ENCODE results near the gene LRP2. TPM values are rescaled to one million over a fixed set of nuclear protein-coding genes. Genes with fewer than 3 reads are reported as not detected.

The LRP2 gene
- total and polyA plus RNA-seq, 4 donors = 0.19 to 5.7 (median 0.40) TPM

DNA sequence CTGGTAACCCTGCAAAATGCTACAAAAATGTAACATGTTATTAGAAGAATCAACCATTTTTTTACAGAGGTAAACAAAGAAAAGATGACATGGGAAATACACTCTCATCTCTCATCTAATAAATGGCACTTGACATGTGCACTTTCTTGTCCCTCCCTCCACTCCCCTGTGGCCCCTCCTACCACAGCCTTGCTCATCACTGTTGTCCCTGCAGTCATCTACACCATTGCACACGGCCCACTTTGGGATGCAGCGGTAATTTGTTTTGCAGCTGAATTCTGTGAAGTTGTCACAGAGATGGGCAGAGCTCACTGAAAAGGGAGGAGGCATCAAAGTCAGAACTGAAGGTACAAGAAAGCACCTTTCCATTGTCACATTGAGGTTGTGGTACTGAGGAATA lies 189.4 kb downstream of the LRP2 start:
- no peak for TF ChIP-seq SP1 (IDR thresholded peaks at IDR 0.05)
- TF ChIP-seq EGR1 (IDR thresholded peaks at IDR 0.05; ENCODE audit: low read depth in 2 of 2) = no peak
- no peak for TF ChIP-seq RXRA (IDR thresholded peaks at IDR 0.05)
- TF ChIP-seq, protein P1, sequence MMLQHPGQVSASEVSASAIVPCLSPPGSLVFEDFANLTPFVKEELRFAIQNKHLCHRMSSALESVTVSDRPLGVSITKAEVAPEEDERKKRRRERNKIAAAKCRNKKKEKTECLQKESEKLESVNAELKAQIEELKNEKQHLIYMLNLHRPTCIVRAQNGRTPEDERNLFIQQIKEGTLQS (IDR thresholded peaks at IDR 0.05) = no peak
- TF ChIP-seq JUND (IDR thresholded peaks at IDR 0.05) = no peak
- TF ChIP-seq FOXA2 (IDR thresholded peaks at IDR 0.05) = no peak
- TF ChIP-seq NR2F2 (IDR thresholded peaks at IDR 0.05) = no peak
- TF ChIP-seq FOXA1 (IDR thresholded peaks at IDR 0.05) = no peak
- no peak for TF ChIP-seq HNF4A (conservative IDR thresholded peaks at IDR 0.05)
- no peak for TF ChIP-seq CTCF (IDR thresholded peaks at IDR 0.05; ENCODE audit: low read depth, low read length, missing input control)
- peaks cover 0 to 11% (median 0%) of the 10 kb centered on the region in 4 donors for H3K36me3 ChIP-seq (ENCODE audit: control insufficient read depth in 4 of 4, insufficient read depth in 3 of 4, low read depth in 1 of 4, low read length in 3 of 4)
- WGBS = 86% methylated on average over 2 of the region's 2 CpGs

GRCh38 chr2:169172151-169172735 lies 190.1 kb downstream of the LRP2 start:
- Histone ChIP-seq H3K9me3 (ENCODE audit: control insufficient read depth in 4 of 4, low read length in 3 of 4) (no peaks in the 10 kb centered on the region), H3K27me3 (ENCODE audit: control insufficient read depth in 4 of 4, insufficient read depth in 4 of 4, low read length in 3 of 4) (no peaks in the 10 kb centered on the region), H3K4me1 (ENCODE audit: control insufficient read depth in 4 of 4, insufficient read depth in 4 of 4, low read length in 3 of 4) (no peaks in the 10 kb centered on the region), H3K27ac (ENCODE audit: low read depth in 1 of 2, low read length in 2 of 2) (no peak overlapping the region), H3K36me3 (ENCODE audit: control insufficient read depth in 4 of 4, insufficient read depth in 3 of 4, low read depth in 1 of 4, low read length in 3 of 4) (peaks cover 0 to 11% (median 0%) of the 10 kb centered on the region in 4 donors), H3K4me3 (ENCODE audit: low read depth in 1 of 3, low read length in 3 of 3) (no peak overlapping the region), H3K9ac (ENCODE audit: low read depth in 1 of 2, low read length in 2 of 2) (no peak overlapping the region)
- 74% methylated on average over 2 of the region's 2 CpGs for WGBS
- no peak for TF ChIP-seq HNF4A (conservative IDR thresholded peaks at IDR 0.05)
- no peak for TF ChIP-seq NR2F2 (IDR thresholded peaks at IDR 0.05)
- no peak for TF ChIP-seq JUND (IDR thresholded peaks at IDR 0.05)
- DNase-seq (ENCODE audit: low spot score) = no peak

More for the DNA sequence above, 189.4 kb downstream of the LRP2 start:
- H3K9ac ChIP-seq (ENCODE audit: low read depth in 1 of 2, low read length in 2 of 2) = no peak overlapping the region
- no peak for DNase-seq (ENCODE audit: low spot score)
- no peaks in the 10 kb centered on the region for H3K9me3 ChIP-seq (ENCODE audit: control insufficient read depth in 4 of 4, low read length in 3 of 4)
- H3K27ac ChIP-seq (ENCODE audit: low read depth in 1 of 2, low read length in 2 of 2) = no peak overlapping the region
- no peaks in the 10 kb centered on the region for H3K27me3 ChIP-seq (ENCODE audit: control insufficient read depth in 4 of 4, insufficient read depth in 4 of 4, low read length in 3 of 4)
- no peaks in the 10 kb centered on the region for H3K4me1 ChIP-seq (ENCODE audit: control insufficient read depth in 4 of 4, insufficient read depth in 4 of 4, low read length in 3 of 4)
- H3K4me3 ChIP-seq (ENCODE audit: low read depth in 1 of 3, low read length in 3 of 3) = no peak overlapping the region

GRCh38 chr2:169165791-169166190 lies 196.5 kb downstream of the LRP2 start:
- Histone ChIP-seq H3K9me3 (ENCODE audit: control insufficient read depth in 4 of 4, low read length in 3 of 4) (no peaks in the 10 kb centered on the region), H3K9ac (ENCODE audit: low read depth in 1 of 2, low read length in 2 of 2) (no peak overlapping the region), H3K27ac (ENCODE audit: low read depth in 1 of 2, low read length in 2 of 2) (no peak overlapping the region), H3K36me3 (ENCODE audit: control insufficient read depth in 4 of 4, insufficient read depth in 3 of 4, low read depth in 1 of 4, low read length in 3 of 4) (peaks cover 0 to 2% (median 0%) of the 10 kb centered on the region in 4 donors), H3K27me3 (ENCODE audit: control insufficient read depth in 4 of 4, insufficient read depth in 4 of 4, low read length in 3 of 4) (no peaks in the 10 kb centered on the region), H3K4me3 (ENCODE audit: low read depth in 1 of 3, low read length in 3 of 3) (no peak overlapping the region), H3K4me1 (ENCODE audit: control insufficient read depth in 4 of 4, insufficient read depth in 4 of 4, low read length in 3 of 4) (no peaks in the 10 kb centered on the region)
- 95% methylated on average over 3 of the region's 3 CpGs for WGBS
- DNase-seq (ENCODE audit: low spot score) = no peak
- TF ChIP-seq SP1 (IDR thresholded peaks at IDR 0.05) (no peak), JUND (IDR thresholded peaks at IDR 0.05) (no peak), EGR1 (IDR thresholded peaks at IDR 0.05; ENCODE audit: low read depth in 2 of 2) (no peak), HNF4G (IDR thresholded peaks at IDR 0.05) (no peak), ZBTB33 (IDR thresholded peaks at IDR 0.05) (no peak), CTCF (IDR thresholded peaks at IDR 0.05; ENCODE audit: low read depth, low read length, missing input control) (no peak), RXRA (IDR thresholded peaks at IDR 0.05) (no peak), FOXA1 (IDR thresholded peaks at IDR 0.05) (no peak), RAD21 (IDR thresholded peaks at IDR 0.05) (no peak), YY1 (IDR thresholded peaks at IDR 0.05) (no peak), MAX (IDR thresholded peaks at IDR 0.05) (no peak), NR2F2 (IDR thresholded peaks at IDR 0.05) (no peak), GABPA (IDR thresholded peaks at IDR 0.05 in 1 of 2, conservative IDR thresholded peaks at IDR 0.05 in 1 of 2) (no peak)
- TF ChIP-seq, protein P2, sequence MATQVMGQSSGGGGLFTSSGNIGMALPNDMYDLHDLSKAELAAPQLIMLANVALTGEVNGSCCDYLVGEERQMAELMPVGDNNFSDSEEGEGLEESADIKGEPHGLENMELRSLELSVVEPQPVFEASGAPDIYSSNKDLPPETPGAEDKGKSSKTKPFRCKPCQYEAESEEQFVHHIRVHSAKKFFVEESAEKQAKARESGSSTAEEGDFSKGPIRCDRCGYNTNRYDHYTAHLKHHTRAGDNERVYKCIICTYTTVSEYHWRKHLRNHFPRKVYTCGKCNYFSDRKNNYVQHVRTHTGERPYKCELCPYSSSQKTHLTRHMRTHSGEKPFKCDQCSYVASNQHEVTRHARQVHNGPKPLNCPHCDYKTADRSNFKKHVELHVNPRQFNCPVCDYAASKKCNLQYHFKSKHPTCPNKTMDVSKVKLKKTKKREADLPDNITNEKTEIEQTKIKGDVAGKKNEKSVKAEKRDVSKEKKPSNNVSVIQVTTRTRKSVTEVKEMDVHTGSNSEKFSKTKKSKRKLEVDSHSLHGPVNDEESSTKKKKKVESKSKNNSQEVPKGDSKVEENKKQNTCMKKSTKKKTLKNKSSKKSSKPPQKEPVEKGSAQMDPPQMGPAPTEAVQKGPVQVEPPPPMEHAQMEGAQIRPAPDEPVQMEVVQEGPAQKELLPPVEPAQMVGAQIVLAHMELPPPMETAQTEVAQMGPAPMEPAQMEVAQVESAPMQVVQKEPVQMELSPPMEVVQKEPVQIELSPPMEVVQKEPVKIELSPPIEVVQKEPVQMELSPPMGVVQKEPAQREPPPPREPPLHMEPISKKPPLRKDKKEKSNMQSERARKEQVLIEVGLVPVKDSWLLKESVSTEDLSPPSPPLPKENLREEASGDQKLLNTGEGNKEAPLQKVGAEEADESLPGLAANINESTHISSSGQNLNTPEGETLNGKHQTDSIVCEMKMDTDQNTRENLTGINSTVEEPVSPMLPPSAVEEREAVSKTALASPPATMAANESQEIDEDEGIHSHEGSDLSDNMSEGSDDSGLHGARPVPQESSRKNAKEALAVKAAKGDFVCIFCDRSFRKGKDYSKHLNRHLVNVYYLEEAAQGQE (IDR thresholded peaks at IDR 0.05) = no peak

All from liver (tissue), 9 donors.